Upper lobe of left lung (tissue), 4 donors: ENCODE results near the gene PBOV1.

ENCODE experiments used
- POLR2A ChIP-seq, 4 donors: fragments of 450-650 bp; IDR thresholded peaks; one replicate each; pipeline ENCODE4 v1.5.1; 2016 to 2017; ENCODE audit warnings: antibody characterized with exemption in 4 of 4, mild to moderate bottlenecking in 2 of 4
- POLR2AphosphoS5 ChIP-seq, 2 donors: sonication (generic); formaldehyde crosslinking; IDR thresholded peaks; one replicate each; pipeline ENCODE4 v1.5.1; 2017; ENCODE audit warnings: antibody characterized with exemption in 2 of 2

- no peak for TF ChIP-seq POLR2A (IDR thresholded peaks at IDR 0.05)
- no peak for TF ChIP-seq POLR2AphosphoS5 (IDR thresholded peaks at IDR 0.05)
Measured at GRCh38 chr6:138240476-138241245, 22.4 kb upstream of the PBOV1 start.
